Heart left ventricle (tissue), 16 donors: ENCODE measurements around the gene VSTM1. TPM values are rescaled to one million over a fixed set of nuclear protein-coding genes. Genes with fewer than 3 reads are reported as not detected.
A peak's percentile ranks its signal among the peaks of the same experiment; 100 is the strongest.
"Not testable (repeated sequence)": the region's sequence is repeated elsewhere in the genome, so short reads cannot be mapped to it uniquely, and the experiment has no call there.

Source experiments
- ATAC-seq, 4 donors: fragments of 200-7000 bp; cut with Tn5 transposase; one replicate each; pipeline ENCODE4 v1.9.1; 2020 to 2022; ENCODE audit warnings: moderate library complexity in 4 of 4, mild to moderate bottlenecking in 3 of 4, moderate number of reproducible peaks in 1 of 4
- DNase-seq, 5 donors: peaks; one replicate each; pipeline ENCODE4 v3.0.0-alpha.2; 2020
- H3K27ac ChIP-seq, 12 donors: fragments of 200-600 bp; sonication (generic) in 4 of 12; one replicate each; pipeline versions ENCODE4 v1.5.0 to v1.8.0; 2016 to 2022; ENCODE audit warnings: mild to moderate bottlenecking in 2 of 12
- H3K27me3 ChIP-seq, 9 donors: fragments of 200-600 bp; sonication (generic) in 2 of 9; one replicate each; pipeline versions ENCODE4 v1.5.1 to v1.8.0; 2016 to 2022; ENCODE audit warnings: mild to moderate bottlenecking in 3 of 9
- H3K36me3 ChIP-seq, 9 donors: fragments of 200-600 bp; sonication (generic) in 2 of 9; one replicate each; pipeline versions ENCODE4 v1.5.0 to v1.8.0; 2018 to 2022; ENCODE audit warnings: mild to moderate bottlenecking in 2 of 9
- H3K4me1 ChIP-seq, 12 donors: fragments of 200-600 bp; sonication (generic) in 4 of 12; one replicate each; pipeline versions ENCODE4 v1.5.0 to v1.8.0; 2016 to 2022; ENCODE audit warnings: mild to moderate bottlenecking in 3 of 12
- H3K4me3 ChIP-seq, 12 donors: fragments of 200-600 bp; sonication (generic) in 4 of 12; one replicate each; pipeline versions ENCODE4 v1.5.0 to v1.8.0; 2017 to 2022; ENCODE audit warnings: mild to moderate bottlenecking in 9 of 12, moderate library complexity in 4 of 12
- H3K9me3 ChIP-seq, 12 donors: fragments of 200-600 bp; sonication (generic) in 4 of 12; one replicate each; pipeline versions ENCODE4 v1.5.0 to v1.8.0; 2016 to 2022; ENCODE audit warnings: mild to moderate bottlenecking in 1 of 12
- CTCF ChIP-seq, 12 donors: fragments of 200-600 bp; sonication (generic) in 4 of 12; IDR thresholded peaks; one replicate each; pipeline versions ENCODE4 v1.5.0 to v1.8.0; 2018 to 2022; ENCODE audit warnings: antibody characterized with exemption in 12 of 12, mild to moderate bottlenecking in 5 of 12
- POLR2A ChIP-seq, 2 donors: fragments of 450-650 bp; IDR thresholded peaks; one replicate each; pipeline ENCODE4 v1.6.1; 2017; ENCODE audit warnings: antibody characterized with exemption in 2 of 2, mild to moderate bottlenecking in 2 of 2, moderate library complexity in 2 of 2
- WGBS, 4 donors: extraction: QIAGEN DNeasy Blood & Tissue Kit in 2 of 4; methylation state at CpG; one replicate each; pipeline versions ENCODE4 v1.1.5 to v1.1.7; 2013 to 2018; 5-methylcytosine and 5-hydroxymethylcytosine counted together
- intact Hi-C, 10 donors: fragments of 100-400 bp; cut with DNase I; formaldehyde crosslinking; loops; one replicate each; pipeline versions ENCODE4 v1.11.1 to v1.14.2; 2022
- polyA plus RNA-seq, 2 donors: library from polyadenylated mRNA; stranded (reverse); fragments of 200-250 nt; gene quantifications; one replicate each; pipeline ENCODE4 v1.2.3, GENCODE V29; 2013
- total RNA-seq, 9 donors: library from RNA; depleted of rRNA in 2 of 9; stranded (reverse); fragments of >200 nt in 2 of 9; fragmentation: NEBNext Ultra II Directional in 3 of 9; extraction: Animal tissue kit (Norgen Biotek cat#: 25700) in 3 of 9; gene quantifications; one replicate each; pipeline versions ENCODE4 v1.1.0 to v1.2.4, GENCODE V29; 2016 to 2023
- donor health status: ischemic (EF 13 %, LVEDD 7.1; RV severe dilation, severe dysfunction).
- donor health status: healthy with polysubstance abuse.
- donor health status: DM: no; HTN: yes; CAD: no.
- donor health status: DM: no; HTN: no; CAD: no.
- donor health status: ischemic (EF 25% LVEDD 6.9; RV normal size, moderate dysfunction).
- donor health status: ischemic (EF 25% LVEDD 5.7; RV mildly dilated, moderate dysfunction).
- donor health status: healthy.
- donor health status: DM: yes; HTN: yes; CAD: no.
- donor health status: ischemic (EF 35%, LVEDD 5.7; RV mildly dilated, moderate dysfunction).
- donor health status: nonischemic (EF 11% LVEDD 7.7; RV severe dilation, severe dysfunction).
- donor health status: DM: yes; HTN: yes; CAD: no.
- donor health status: PGD.
- donor health status: ischemic (EF 29% LVEDD 5.4; RV normal size, mild dysfunction).
- donor health status: nonischemic (EF 23%, LVEDD 6.1; RV moderate dilation, normal function).

VSTM1 gene
- total and polyA plus RNA-seq, 11 donors, result 0.49 to 1.3 (median 0.86) TPM; not detected in 8

GRCh38 chr19:54102421-54103169, 38.9 kb upstream of the VSTM1 start, which contains the start of gene NDUFA3:
Gene NDUFA3, plus strand, starts transcription at chr19:54102855. Its CDS starts 24 bp downstream, at chr19:54102879.
- Histone ChIP-seq H3K9me3 (no peaks in the 10 kb centered on the region), H3K4me1 (peaks cover 3 to 18% (median 11%) of the 10 kb centered on the region in 12 donors), H3K36me3 (peaks cover 0 to 27% (median 25%) of the 10 kb centered on the region in 9 donors), H3K27ac (peak within 1 kb of the TSS; percentile 25 to 91 (median 82)), H3K4me3 (peak within 1 kb of the TSS; percentile 60 to 98 (median 88)), H3K27me3 (peaks cover 0 to 9% (median 0%) of the 10 kb centered on the region in 9 donors)
- WGBS, 4 donors, result 2 to 5% (median 4%) methylated on average over 35 to 54 of the region's 54 CpGs
- TF ChIP-seq POLR2A (IDR thresholded peaks at IDR 0.05), result peak; percentile 36 to 87
- TF ChIP-seq CTCF (IDR thresholded peaks at IDR 0.05), result no peak
- ATAC-seq (peak; percentile 99 to 100 (median 99)), DNase-seq (peak; percentile 98 to 99 (median 99))
- intact Hi-C loops, result loop anchor here in 5 of 10 donors (1.0 to 10.0 kb wide), 6 partner anchors 9 to 235 kb away; partner anchors contain the start of genes PRPF31 (in 2 of the 5), TFPT (in 2 of the 5), CNOT3 (in 1 of the 5) and MYADM (in 1 of the 5)

GRCh38 chr19:54100561-54100960, 36.9 kb upstream of the VSTM1 start, which contains the start of gene OSCAR:
Gene OSCAR, minus strand, starts transcription at chr19:54100803. Its CDS starts 11 bp downstream, at chr19:54100792.
- Histone ChIP-seq H3K27ac (peak within 1 kb of the TSS in 1 of 12 donors; percentile 68), H3K9me3 (no peaks in the 10 kb centered on the region), H3K4me3 (peak within 1 kb of the TSS in 1 of 12 donors; percentile 51), H3K36me3 (peaks cover 0 to 8% (median 5%) of the 10 kb centered on the region in 9 donors), H3K4me1 (peaks cover 3 to 28% (median 15%) of the 10 kb centered on the region in 12 donors), H3K27me3 (peaks cover 0 to 22% (median 5%) of the 10 kb centered on the region in 9 donors)
- intact Hi-C loops, result loop anchor here in 2 of 10 donors (5.0 to 10.0 kb wide), 2 partner anchors 226 to 233 kb away; partner anchors contain the start of gene MYADM (in 1 of the 2)
- DNase-seq, result peak in 1 of 5 donors; percentile 68
- no peak for ATAC-seq
- WGBS, 4 donors, result 35 to 52% (median 47%) methylated on average over 5 of the region's 5 CpGs
- TF ChIP-seq POLR2A (IDR thresholded peaks at IDR 0.05) (no peak), CTCF (IDR thresholded peaks at IDR 0.05) (no peak)

DNA sequence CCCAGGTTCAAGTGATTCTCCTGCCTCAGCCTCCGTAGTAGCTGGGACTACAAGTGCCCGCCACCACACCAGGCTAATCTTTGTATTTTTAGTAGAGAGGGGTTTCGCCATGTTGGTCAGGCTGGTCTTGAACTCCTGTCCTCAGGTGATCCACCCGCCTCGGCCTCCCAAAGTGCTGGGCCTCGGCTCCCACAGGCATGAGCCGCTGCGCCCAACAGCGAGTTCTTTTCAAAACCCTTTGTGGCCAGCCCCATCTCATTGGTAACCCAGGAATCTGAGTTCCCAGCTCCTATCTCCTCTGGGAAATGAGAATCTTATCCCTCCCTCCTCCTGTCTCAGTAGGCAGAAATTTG, 36.2 kb upstream of the VSTM1 start:
- not testable (repeated sequence) for ATAC-seq, H3K36me3 ChIP-seq, H3K9me3 ChIP-seq, DNase-seq
- Histone ChIP-seq H3K4me3 (peak overlapping the region in 1 of 12 donors; percentile 51), H3K4me1 (peaks cover 3 to 29% (median 15%) of the 10 kb centered on the region in 12 donors), H3K27me3 (peaks cover 0 to 29% (median 12%) of the 10 kb centered on the region in 9 donors), H3K27ac (peak overlapping the region in 1 of 12 donors; percentile 68)
- intact Hi-C loops, result loop anchor here in 2 of 10 donors (5.0 to 10.0 kb wide), 2 partner anchors 225 to 233 kb away; partner anchors contain the start of gene MYADM (in 1 of the 2)
- 76 to 86% (median 81%) methylated on average over 9 of the region's 9 CpGs for WGBS, 4 donors

- no peak for DNase-seq
- Histone ChIP-seq H3K4me1 (peaks cover 3 to 29% (median 14%) of the 10 kb centered on the region in 12 donors), H3K27ac (no peak overlapping the region), H3K9me3 (no peaks in the 10 kb centered on the region), H3K36me3 (peaks cover 0 to 2% (median 0%) of the 10 kb centered on the region in 9 donors), H3K27me3 (peaks cover 0 to 34% (median 14%) of the 10 kb centered on the region in 9 donors), H3K4me3 (peak overlapping the region in 1 of 12 donors; percentile 51)
- ATAC-seq, result no peak
- 79 to 87% (median 83%) methylated on average over 12 of the region's 12 CpGs for WGBS, 4 donors
- intact Hi-C loops, result no loop called here
- no peak for TF ChIP-seq POLR2A (IDR thresholded peaks at IDR 0.05)
- no peak for TF ChIP-seq CTCF (IDR thresholded peaks at IDR 0.05)
Observed at GRCh38 chr19:54099190-54099902, 35.6 kb upstream of the VSTM1 start.
